Tibial nerve (tissue), 4 donors: Measurements from ENCODE around the gene KLK5.

Source experiments
- EP300 ChIP-seq, 2 donors: sonication (generic); formaldehyde crosslinking; IDR thresholded peaks; one replicate each; pipeline ENCODE4 v1.6.1; 2017; ENCODE audit warnings: antibody characterized with exemption in 2 of 2, mild to moderate bottlenecking in 1 of 2
- POLR2A ChIP-seq, 2 donors: fragments of 450-650 bp; IDR thresholded peaks; one replicate each; pipeline ENCODE4 v1.6.1; 2017; ENCODE audit warnings: antibody characterized with exemption in 2 of 2, mild to moderate bottlenecking in 2 of 2, moderate library complexity in 2 of 2
- TF ChIP-seq, protein P1 (sequence below), 5 experiments: fragments of 200-600 bp in 3 of 5; fragments of 450-650 bp in 2 of 5; sonication (generic) in 3 of 5; IDR thresholded peaks; one replicate each; pipeline ENCODE4 v1.5.1; 2016 to 2019; ENCODE audit warnings: antibody characterized with exemption in 5 of 5, mild to moderate bottlenecking in 3 of 5, moderate library complexity in 2 of 5

DNA sequence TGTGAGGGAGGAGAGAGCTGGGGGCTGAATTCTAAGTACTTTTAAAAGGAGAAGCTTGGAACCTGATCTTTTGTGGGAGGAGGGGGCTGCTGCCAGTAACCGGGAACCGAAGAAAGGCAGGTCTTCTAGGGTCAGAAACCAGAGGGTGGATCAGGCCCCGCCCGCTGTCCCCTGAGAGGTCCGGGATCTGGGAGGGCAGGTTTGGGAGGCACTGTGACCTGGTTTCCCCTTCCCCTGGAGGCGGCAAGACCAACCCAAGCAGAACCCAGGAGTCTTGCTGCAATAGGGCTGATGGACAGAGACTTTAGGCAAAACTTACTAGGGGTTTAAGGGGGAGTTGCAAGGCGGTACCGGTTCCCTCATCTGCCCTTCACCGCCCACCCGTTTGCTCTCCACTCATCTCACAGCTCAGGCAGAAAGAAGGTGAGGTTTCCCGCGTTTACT is 49.3 kb upstream of the KLK5 start:
- TF ChIP-seq, protein P1, sequence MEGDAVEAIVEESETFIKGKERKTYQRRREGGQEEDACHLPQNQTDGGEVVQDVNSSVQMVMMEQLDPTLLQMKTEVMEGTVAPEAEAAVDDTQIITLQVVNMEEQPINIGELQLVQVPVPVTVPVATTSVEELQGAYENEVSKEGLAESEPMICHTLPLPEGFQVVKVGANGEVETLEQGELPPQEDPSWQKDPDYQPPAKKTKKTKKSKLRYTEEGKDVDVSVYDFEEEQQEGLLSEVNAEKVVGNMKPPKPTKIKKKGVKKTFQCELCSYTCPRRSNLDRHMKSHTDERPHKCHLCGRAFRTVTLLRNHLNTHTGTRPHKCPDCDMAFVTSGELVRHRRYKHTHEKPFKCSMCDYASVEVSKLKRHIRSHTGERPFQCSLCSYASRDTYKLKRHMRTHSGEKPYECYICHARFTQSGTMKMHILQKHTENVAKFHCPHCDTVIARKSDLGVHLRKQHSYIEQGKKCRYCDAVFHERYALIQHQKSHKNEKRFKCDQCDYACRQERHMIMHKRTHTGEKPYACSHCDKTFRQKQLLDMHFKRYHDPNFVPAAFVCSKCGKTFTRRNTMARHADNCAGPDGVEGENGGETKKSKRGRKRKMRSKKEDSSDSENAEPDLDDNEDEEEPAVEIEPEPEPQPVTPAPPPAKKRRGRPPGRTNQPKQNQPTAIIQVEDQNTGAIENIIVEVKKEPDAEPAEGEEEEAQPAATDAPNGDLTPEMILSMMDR (IDR thresholded peaks at IDR 0.05), result no peak
- TF ChIP-seq POLR2A (IDR thresholded peaks at IDR 0.05), result no peak
- no peak for TF ChIP-seq EP300 (IDR thresholded peaks at IDR 0.05)
